Retina (tissue), 1 donor: ENCODE measurements around the gene CPA3.
A peak's percentile ranks its signal among the peaks of the same experiment; 100 is the strongest.

ENCODE experiments used
- DNase-seq: peaks from one replicate; pipeline ENCODE4 v3.0.0-alpha.2; 2016

The CPA3 gene, protein sequence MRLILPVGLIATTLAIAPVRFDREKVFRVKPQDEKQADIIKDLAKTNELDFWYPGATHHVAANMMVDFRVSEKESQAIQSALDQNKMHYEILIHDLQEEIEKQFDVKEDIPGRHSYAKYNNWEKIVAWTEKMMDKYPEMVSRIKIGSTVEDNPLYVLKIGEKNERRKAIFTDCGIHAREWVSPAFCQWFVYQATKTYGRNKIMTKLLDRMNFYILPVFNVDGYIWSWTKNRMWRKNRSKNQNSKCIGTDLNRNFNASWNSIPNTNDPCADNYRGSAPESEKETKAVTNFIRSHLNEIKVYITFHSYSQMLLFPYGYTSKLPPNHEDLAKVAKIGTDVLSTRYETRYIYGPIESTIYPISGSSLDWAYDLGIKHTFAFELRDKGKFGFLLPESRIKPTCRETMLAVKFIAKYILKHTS

DNA sequence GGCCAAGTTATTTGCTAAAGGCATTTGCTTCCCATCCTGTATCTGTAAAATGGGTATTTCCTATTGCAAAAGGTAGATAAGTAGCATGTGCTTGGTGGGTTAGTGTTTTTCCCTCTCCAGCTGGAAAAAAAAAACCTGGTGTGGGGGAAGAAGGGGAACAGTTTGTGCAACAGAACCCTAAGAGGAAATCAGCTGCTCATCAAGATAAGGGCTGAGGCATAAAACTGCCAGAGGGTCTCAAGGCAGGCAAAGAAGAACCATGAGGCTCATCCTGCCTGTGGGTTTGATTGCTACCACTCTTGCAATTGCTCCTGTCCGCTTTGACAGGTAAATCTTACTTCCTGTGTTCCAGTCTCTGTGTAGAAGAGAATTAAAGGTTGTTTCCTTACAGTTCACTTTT is at the start of gene CPA3:
TSS of gene CPA3 (plus strand) at position 248 of the 400 bp plus-strand sequence. CDS start at position 260, 12 bp downstream.
- DNase-seq, result no peak

DNA sequence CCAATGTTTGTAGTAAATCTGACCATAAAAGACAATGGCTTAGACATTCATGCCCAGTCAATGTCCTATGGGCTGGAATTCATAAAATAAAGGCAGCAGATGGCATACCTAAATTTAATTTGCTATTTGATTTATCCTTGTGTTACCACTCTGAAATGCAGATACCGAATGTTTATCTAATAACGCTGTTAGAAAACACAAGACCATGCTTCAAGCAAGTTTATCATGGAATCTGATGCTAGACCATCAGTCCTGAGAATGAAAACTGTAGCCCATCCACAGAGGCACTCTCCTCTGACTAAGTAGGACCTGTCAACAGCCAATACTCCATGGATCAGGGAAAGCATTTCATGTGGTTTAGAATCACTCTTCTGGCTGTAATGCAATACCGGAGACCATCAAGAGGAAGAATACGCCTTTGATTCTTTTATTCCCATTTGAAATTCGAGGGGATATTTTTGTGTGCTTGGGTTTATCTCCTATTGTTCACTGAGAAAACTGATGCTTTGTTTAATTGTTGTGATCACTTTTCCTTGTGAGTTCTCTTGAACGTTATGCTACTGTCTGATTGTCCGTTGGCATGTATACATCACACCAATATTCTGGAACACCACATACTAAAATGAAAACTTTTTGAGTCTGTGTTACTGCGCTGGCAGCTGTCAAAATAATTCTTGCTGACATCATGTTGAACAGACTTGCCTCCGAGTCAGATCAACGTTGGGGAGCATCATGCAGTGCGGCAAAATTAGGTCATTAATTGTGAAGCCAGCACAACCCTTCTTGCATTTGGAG is 49.6 kb upstream of the CPA3 start:
- DNase-seq, result peak; percentile 44

DNA sequence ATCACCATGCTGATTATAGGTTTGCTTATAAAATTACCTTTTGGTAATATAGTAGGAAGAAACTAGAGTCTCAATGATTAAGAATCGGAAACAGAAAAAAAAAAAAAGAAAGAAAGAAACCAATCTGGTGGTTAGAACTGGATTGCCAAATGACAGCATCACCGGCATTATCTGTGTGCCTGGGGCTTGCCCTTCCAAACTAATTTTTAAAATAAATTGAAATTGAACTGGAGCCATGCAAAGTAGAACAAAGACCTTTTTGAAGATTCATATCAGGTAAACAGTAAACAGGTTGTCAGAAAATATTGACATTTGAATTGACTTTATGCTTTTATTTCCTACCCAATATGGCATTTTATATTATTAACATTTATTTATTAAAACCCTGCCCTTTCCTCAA is 48.7 kb upstream of the CPA3 start:
- no peak for DNase-seq

DNA sequence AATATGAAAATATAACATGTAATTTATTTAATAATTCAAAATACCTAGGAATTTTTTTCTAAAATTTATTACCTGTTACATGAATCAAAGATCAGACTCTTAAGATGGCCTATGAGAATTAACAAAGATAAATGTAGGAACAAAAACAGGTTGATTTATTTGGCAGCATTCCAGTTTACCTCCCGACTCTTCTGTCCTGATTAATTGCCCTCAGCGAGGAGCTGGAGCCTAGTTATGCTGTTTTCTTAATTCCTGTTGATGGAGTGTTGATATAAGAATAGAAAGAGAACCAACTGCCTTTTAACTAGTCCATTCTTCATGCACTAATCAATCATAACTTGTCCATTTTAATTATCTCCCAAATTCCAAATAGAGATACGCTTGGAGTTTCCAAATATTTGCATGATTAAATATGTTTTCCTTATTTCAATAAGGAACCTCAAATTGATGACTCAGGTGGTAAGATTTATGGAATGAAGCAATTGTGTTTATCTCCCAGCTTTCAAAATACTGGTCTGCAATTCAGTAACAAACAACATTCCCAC is 48.0 kb upstream of the CPA3 start:
- peak; percentile 13 for DNase-seq

DNA sequence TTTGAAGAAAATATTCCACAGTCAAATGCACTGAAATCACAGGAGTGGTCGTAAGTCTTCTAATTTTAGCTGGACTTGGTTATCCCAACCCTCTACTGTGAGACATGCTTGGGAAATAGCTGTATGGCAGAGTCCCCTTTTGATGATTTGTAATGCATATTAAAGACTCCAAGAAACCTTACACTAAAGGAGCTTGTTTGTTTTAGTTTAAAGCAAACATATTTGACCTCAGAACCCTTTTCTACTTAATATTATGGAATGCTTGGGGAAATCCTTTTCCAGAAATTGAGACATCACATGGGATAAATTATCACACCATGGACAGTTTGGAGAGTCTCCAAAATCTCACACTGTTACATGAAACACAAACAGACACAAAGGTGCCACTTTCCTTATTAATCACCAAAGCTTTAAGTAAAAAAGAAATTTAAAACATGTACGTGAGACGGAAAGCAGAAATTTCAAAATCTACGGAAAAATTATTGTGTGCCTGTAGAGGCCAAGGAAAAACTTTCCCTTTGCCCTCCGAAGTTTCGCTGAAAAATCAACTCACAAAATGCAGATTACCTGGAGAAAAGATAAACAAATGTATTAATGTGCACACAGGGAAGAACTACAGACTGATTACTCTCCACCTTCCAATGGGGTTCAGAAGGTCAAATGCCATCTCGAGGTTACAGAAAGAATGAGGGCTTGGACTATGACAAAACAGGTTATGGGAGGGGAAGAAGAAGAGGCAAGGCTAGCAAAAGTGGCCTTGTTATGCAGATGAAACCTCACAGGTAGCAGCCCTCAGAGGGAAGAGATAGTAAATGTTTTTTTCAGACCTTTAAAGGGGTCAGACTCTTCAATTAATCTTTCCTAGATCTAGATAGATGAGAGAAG is 44.5 kb upstream of the CPA3 start:
- no peak for DNase-seq

DNA sequence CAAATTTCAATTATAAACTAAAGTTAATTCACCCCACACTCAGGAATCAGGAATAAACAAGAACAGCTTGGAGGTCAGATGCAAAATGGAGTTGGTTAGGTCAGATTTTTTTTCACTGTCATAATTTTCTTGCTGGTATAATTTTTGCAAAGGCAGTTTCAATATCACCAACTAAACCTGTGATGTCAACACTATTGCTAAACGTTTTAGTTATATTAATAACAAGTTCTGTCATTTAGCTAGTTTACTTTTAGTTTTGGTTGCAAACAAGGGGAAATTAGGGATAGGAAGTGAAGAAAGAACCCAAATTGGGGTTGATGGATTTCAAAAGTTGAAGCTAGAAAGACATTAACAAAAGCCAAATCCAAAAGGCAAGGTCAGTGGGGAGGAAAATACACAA is 42.1 kb upstream of the CPA3 start:
- DNase-seq, result no peak

DNA sequence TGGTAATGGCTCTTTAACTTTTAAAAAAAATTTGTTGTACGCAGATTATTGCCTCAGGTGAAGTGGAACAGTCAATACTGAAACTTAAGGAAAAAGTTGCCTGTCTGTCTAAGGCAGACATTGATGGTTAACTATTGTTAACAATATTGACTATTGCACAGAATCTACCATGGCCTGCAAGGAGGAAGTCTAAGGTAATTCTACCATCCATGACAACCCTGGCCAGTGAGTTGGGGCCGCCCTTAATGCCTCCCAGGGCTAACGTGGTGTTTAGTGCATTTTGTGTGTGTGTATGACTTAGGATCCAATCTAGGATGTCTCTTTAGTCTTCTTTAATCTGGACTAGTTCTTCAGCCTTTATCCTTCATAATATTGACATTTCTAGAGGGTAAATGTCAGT is 39.6 kb upstream of the CPA3 start:
- no peak for DNase-seq

DNA sequence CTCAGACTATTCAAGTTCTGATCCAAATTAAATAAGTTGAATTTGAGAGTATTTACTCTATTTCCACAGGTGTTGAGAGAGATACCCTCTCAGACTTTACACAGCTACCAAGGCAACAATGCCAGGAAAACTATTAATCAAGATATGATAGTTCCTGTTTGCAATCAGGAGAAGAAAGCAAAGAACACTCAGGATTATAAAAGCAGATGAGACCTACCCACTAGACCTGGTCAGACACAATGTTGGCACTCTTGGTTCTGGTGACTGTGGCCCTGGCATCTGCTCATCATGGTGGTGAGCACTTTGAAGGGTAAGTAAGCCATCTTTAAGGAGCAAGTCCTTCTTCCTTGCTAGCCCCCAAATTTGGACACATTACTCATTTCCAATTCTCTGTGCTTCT is 37.5 kb upstream of the CPA3 start, which contains the start of gene CPB1:
TSS of gene CPB1 (plus strand) at position 227 of the 400 bp plus-strand sequence. CDS start at position 240, 13 bp downstream.
- DNase-seq, result no peak

DNA sequence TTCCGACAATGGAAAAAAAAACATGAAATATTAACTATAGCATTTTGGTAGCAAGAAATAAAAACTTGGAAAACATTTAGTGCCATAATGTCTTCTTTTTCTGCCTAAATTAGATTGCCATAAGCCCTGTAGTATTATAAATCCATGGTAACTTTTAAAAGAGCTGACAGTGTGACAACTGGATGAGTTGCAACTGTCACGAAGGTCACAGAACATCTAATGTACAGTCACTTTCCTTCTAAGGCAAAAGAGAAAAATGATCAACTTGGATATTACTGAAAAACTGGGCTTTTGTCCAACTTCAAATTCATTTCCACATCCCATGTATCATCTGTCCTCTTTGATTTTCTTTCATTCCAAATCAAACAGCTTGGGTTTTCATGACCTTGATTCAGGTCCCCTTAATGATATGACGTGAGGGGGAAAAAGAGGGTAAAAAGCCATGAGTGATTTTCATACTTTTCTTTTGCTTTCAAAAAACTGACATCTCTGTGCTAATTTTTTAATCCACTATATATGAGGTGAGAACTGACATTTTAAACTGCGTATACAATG is 36.9 kb upstream of the CPA3 start:
- DNase-seq, result no peak

DNA sequence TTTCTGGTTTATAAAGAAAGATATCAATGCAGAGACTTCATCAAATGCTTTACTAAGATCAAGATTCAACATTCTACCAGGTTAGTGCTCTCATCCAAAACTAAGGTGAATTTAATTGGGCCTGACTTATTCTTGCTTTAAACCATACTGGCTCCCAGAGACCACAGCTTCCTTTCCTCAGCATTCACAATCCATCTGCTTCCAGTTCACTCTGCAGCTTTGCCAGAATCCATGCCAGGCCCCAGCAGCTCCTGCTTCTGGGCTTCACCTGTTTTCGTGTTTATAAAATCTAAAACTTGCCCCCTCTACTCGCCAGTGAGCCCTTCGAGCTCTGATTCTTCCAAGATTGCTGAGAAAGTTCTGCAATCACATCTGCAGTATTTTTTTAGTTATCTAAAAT is 35.2 kb upstream of the CPA3 start:
- no peak for DNase-seq

DNA sequence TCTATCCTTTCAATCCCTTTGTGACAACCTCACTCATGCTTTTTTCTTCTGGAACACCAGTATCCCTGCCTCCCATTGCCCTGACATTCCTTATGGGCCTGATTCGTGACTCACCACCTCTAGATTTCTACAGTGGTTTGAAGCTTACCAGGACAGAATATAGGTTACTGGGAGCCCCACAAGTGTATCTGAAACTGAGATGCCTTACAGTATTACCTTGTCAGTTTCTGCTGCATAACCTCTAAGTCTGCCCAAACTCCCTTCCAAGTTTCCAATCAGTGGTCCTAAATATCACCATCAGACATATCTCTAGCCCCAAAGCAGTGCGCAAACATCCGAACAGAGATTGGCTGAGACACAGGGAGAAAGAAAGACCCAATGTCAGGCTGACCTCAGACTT is 31.9 kb upstream of the CPA3 start:
- DNase-seq, result no peak

DNA sequence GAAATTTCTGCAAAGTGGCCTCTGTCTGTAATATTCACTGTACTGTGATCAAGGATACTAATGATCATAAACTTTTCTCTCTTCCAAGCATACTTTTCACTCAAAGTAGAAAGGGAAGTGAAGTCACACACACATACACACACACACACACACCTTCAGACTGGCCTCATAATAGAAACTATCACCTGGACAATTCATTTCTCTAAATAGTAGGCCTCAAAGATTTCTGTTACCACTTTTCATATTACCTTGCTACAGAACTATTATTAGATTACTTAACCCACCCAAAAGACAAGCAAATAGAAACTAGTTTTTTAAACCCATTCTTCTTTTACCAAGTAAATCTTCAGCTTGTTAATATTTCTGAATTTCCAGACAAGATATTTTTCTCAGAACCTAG is 25.3 kb upstream of the CPA3 start:
- no peak for DNase-seq

DNA sequence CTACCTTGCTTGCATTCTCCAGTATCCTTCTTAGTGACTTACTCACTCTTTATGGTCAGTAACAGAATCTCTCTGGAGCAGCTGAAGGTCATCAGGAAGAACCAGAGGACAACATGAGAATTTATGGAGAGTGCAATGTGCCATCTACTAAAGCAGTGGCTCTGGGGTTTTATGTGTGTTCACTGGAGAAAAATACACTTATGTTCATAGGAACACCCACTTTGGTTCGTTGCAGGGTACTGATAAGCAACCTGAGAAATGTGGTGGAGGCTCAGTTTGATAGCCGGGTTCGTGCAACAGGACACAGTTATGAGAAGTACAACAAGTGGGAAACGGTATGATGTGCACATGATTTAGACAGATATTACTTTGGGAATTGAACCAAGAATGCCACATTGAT is 24.6 kb upstream of the CPA3 start:
- DNase-seq, result no peak

DNA sequence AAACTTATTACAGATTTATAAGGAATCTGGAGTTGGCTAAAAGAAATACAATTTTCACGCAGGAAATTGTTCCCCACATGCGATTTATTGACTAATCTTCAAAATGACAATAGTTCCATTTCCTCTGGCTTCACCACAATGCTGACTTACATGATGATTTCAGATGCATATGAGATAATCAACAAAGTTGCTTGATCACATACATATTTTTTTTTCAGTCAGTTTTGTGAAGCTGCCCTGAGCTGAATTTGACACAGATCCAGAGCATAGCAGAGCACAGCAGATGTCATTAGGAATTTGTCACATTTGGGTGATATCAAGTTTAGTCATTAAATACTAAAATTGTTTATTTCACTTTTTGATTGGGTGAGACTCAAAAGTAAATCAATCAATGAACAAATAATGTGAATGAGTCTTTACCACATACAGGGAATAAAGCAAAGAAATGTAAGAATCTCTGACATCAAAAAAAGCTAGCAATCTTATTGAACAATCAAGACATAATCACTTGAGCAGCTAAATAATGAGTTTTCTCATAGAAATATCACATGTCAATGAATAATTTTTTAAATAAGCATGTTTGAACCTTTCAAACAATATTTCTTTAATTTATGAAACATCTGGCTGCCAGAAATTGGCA is 19.2 kb upstream of the CPA3 start:
- no peak for DNase-seq

DNA sequence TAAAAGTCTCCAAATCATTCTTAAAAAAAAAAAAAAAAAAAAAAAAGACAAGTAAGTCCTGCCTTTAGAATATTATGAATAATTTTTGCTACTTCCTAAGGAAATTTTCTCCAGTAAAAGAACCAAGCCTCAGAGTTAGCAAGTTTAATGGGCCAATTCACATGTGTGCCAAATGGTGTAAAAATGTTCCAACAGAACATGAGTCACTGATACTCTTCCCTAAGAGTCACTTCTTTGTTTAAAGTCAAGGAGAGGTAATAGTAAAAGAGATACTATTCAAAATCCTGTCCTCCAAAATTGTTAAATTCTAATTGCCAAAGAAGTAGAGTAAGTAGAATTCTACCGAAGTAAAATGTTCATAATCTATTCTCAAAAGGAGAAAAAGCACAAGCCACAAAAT is 17.7 kb upstream of the CPA3 start:
- no peak for DNase-seq

DNA sequence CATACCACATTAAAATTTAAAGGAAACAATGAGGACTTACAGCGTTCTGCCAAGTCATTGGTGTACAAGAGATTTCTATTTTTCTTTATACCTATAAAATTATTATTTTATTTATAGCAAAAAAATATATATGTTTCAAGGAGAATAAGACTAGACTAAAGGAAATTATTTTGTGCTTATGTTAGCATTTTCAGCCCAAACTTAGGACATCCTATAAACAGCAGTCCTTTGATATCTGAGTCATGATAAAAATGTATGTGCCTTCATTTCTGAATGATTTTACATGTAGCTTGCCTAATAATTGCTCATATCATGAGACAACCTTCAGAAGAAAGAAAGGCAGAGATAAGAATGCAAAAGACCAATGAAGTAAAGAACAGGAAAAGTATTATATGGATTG is 16.7 kb upstream of the CPA3 start:
- no peak for DNase-seq

DNA sequence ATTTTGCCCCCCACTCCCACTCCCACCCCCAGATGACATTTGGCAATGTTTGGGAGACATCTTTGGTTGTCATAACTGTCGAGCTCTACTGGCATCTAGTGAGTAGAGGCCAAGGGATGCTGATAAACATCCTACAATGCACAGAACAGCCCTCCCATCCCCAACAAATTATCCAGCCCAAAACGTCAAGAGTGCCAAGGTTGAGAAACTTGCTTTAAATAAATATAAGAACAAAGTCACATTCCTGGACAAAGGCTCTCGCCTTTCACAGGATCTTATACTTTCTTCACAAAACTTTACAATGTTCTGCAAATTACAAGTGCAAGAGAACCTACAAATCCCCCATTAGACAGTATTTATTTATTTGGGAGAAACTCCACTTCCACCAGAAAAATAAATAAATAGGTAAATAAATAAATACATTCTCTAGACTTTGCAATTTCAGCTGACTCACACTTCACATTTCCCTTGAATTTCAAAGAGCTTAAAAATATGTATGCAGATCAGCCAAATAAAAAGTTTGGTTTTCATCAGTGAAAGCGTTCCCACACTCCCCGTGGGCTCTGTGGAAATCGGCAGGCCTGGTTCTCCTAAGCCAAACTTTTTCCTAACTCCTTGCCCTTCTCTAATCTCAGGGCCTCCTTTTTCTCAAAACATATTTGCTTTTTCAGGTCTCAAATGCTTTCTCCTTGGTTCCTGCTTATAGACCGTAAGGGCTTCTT is 12.7 kb upstream of the CPA3 start:
- no peak for DNase-seq

DNA sequence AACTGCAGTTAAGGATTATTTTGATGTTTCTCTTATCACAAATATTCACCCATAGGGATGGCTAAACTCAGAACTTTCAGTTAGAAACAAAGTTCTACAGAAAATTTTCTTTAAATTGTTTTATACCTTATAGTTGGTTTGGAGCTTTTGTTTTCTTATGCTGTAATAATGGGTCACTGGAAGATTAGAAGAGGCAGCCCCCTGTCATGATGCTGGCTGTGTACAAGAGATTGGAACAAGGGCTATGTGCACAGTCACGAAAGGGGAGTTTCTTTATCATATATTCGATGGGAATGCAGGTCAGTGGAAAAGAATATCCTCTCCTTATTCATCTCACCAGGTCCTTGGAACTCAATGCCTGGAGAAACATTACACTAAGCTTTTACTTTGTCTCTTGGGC is 12.0 kb upstream of the CPA3 start:
- DNase-seq, result no peak

DNA sequence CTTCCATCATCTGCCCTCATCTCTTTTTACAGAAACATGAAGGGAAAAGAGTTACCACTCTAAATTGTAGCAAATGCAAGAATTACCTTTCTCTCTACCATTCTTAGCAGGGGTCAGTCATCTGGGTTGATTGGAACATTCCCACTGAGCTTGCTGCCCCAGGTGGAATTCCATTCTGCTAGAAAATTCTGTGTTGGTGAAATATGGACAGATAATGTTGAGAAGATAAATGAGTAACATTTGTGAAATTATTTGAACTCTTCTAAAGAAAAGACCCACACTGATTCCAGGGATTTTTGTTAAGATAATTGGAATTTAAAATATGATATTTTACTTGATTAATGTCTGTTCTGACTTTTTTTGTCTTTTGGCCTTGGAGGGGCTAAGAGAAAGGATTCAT is 11.0 kb upstream of the CPA3 start:
- DNase-seq, result no peak

DNA sequence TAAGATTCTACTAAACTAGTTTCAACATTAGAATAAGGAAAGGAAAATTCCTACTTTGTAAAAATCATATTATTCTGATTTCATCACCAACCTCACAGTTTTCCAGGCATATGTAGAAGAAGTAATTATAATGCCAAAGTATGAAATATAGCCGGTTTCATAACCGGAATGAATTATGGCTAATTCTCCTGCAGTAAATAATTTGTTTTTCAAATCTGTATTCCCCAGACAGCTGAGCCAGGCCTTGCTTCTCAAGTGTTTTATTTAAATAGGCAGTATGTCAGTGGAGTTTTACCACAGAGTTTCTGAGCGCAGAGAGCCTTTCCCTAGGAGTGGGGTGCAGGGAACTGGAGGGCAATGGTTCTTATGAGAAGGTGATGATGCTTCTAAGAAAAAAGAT is 8.7 kb upstream of the CPA3 start:
- DNase-seq, result no peak

DNA sequence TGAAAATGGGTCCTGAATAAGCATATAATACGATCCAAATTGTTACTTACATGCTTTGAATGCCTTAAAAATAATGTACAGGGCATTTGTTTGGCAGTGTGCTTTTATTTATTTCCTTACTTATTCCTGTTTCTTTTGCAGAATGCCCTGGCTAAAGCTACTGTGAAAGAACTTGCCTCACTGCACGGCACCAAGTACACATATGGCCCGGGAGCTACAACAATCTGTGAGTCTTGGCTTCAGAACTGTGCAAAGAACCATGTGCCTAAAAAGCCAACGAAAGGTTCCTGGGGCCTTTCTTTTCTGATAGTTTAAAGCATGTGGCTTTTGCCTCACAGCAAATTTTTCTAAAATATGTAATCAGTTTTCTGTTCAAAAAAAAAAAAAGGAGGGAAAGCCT is 7.8 kb upstream of the CPA3 start:
- DNase-seq, result no peak
